ENCODE measurements around the gene UBA1. TPM values are rescaled to one million over a fixed set of nuclear protein-coding genes. Genes with fewer than 3 reads are reported as not detected.
A peak's percentile ranks its signal among the peaks of the same experiment; 100 is the strongest.

UBA1 gene
- total and polyA plus RNA-seq, 10 donors = 57.7 to 207 (median 191) TPM

DNA sequence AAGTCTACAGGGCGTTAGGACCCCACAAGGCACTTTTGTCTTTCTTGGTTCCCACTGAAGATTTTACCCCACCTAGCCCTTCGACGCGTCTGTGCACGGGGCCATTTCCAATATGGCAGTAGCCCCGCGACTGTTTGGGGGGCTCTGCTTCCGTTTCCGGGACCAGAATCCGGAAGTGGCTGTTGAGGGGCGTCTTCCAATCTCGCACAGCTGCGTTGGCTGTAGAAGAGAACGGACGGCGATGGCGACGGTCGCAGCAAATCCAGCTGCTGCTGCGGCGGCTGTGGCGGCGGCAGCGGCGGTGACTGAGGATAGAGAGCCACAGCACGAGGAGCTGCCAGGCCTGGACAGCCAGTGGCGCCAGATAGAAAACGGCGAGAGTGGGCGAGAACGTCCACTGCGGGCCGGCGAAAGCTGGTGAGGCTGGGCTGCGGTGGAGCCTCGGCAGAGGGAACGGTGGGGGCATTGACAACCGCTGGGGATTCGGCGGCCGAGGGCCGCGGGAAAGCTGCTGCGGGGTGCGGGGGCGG is 39.2 kb downstream of the UBA1 start, which contains the start of gene USP11:
Gene USP11, plus strand, starts transcription at position 207 of the 530 bp plus-strand sequence. Its CDS starts 35 bp downstream, at position 242.
- intact Hi-C loops (cut with DNase I; ENCODE audit: low total_unique reads) = no loop called here
- peak within 1 kb of the TSS; percentile 37 to 72 (median 49) for H3K4me3 ChIP-seq
- peaks cover 0 to 37% (median 0%) of the 10 kb centered on the region in 6 donors for H3K4me1 ChIP-seq
- 1 to 35% (median 1%) methylated on average over 14 to 46 of the region's 46 CpGs for WGBS, 5 donors
- H3K36me3 ChIP-seq = peaks cover 0 to 25% (median 11%) of the 10 kb centered on the region in 6 donors
- TF ChIP-seq POLR2AphosphoS5 (IDR thresholded peaks at IDR 0.05) = peak; percentile 82 to 93 (median 91)
- TF ChIP-seq POLR2A (IDR thresholded peaks at IDR 0.05) = peak in 2 of 3 donors; percentile 52 to 66
- TF ChIP-seq, protein P1, sequence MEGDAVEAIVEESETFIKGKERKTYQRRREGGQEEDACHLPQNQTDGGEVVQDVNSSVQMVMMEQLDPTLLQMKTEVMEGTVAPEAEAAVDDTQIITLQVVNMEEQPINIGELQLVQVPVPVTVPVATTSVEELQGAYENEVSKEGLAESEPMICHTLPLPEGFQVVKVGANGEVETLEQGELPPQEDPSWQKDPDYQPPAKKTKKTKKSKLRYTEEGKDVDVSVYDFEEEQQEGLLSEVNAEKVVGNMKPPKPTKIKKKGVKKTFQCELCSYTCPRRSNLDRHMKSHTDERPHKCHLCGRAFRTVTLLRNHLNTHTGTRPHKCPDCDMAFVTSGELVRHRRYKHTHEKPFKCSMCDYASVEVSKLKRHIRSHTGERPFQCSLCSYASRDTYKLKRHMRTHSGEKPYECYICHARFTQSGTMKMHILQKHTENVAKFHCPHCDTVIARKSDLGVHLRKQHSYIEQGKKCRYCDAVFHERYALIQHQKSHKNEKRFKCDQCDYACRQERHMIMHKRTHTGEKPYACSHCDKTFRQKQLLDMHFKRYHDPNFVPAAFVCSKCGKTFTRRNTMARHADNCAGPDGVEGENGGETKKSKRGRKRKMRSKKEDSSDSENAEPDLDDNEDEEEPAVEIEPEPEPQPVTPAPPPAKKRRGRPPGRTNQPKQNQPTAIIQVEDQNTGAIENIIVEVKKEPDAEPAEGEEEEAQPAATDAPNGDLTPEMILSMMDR (IDR thresholded peaks at IDR 0.05 in 8 of 11, conservative IDR thresholded peaks at IDR 0.05 in 3 of 11) = no peak
- H3K27me3 ChIP-seq (replicated peaks in 1 of 7) = no peaks in the 10 kb centered on the region
- H3K9me3 ChIP-seq = no peaks in the 10 kb centered on the region
- H3K27ac ChIP-seq = peak within 1 kb of the TSS; percentile 67 to 98 (median 96)
- no peak for DNase-seq

DNA sequence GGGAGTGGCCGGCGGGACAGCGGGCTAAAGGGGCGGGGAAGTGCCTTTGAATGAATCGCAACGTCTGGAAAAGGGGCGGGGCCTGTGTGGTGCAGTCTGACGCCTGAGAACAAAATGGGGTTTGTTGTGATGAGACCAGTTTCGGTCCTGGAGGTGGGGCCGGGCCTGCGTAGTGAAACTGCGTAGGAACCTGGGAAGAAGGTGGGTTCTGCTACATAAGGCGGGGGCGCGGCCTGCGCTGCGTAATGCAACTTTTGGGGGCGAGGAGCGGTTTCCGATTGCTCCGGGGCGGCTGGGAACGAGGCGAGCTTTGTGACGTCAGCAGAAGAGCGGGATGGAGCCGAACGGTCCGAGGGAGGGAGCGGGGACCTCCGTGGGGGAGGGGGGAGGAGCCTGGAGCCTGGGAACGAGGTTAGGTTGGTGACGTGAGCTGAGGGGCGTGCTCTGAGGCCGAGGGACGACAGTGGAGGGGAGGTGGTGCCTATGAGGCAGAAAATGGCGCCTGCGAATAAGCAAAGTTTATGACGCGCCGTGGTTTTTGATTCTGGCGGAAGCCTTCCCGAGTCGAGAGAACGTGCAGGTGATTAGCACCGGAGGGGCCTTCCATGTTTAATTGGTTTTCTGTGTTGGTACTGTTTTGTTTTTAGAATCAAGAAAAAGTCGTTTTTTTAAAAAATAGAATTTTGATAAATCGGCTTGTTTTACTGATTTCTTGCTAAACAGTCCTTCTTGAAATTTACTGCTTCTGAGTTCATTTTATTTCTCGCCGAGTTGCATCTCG is 39.9 kb downstream of the UBA1 start:
- TF ChIP-seq, protein P1 (IDR thresholded peaks at IDR 0.05 in 8 of 11, conservative IDR thresholded peaks at IDR 0.05 in 3 of 11) = no peak
- peak; percentile 68 to 69 (median 68) for TF ChIP-seq POLR2AphosphoS5 (IDR thresholded peaks at IDR 0.05)
- intact Hi-C loops (cut with DNase I; ENCODE audit: low total_unique reads) = no loop called here
- 0 to 29% (median 1%) methylated on average over 38 to 51 of the region's 51 CpGs for WGBS, 5 donors
- no peaks in the 10 kb centered on the region for H3K9me3 ChIP-seq
- H3K27me3 ChIP-seq (replicated peaks in 1 of 7) = no peaks in the 10 kb centered on the region
- DNase-seq = peak; percentile 98
- peak overlapping the region; percentile 37 to 72 (median 49) for H3K4me3 ChIP-seq
- H3K27ac ChIP-seq = peak overlapping the region; percentile 67 to 98 (median 96)
- H3K36me3 ChIP-seq = peaks cover 0 to 19% (median 8%) of the 10 kb centered on the region in 6 donors
- H3K4me1 ChIP-seq = peaks cover 0 to 37% (median 0%) of the 10 kb centered on the region in 6 donors

DNA sequence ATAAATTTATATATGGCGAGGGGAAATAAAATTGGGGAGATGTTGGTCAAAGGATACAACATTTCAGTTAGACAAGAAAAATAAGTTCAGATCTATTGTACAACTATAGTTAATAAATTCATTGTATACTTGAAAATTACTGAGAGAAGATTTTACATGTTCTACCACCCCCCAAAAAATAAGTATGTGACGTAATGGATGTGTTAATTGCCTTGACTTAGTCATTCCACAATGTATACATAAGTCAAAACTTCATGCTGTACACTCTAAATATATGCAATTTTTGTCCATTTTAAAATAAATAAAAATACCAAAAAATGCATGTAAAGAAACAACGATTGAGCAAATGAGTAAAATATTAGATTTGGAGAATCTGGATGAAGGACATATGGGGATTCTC is 41.0 kb downstream of the UBA1 start:
- Histone ChIP-seq H3K27ac (peak overlapping the region; percentile 67 to 98 (median 96)), H3K4me1 (peaks cover 0 to 37% (median 0%) of the 10 kb centered on the region in 6 donors), H3K36me3 (peaks cover 0 to 15% (median 0%) of the 10 kb centered on the region in 6 donors), H3K4me3 (peak overlapping the region in 5 of 8 donors; percentile 37 to 72 (median 50)), H3K9me3 (no peaks in the 10 kb centered on the region), H3K27me3 (replicated peaks in 1 of 7) (no peaks in the 10 kb centered on the region)
- TF ChIP-seq POLR2AphosphoS5 (IDR thresholded peaks at IDR 0.05) (no peak), POLR2A (IDR thresholded peaks at IDR 0.05) (no peak)
- TF ChIP-seq, protein P1 (IDR thresholded peaks at IDR 0.05 in 8 of 11, conservative IDR thresholded peaks at IDR 0.05 in 3 of 11) = no peak
- no peak for DNase-seq
- intact Hi-C loops (cut with DNase I; ENCODE audit: low total_unique reads) = no loop called here
- 60 to 71% (median 67%) methylated on average over 3 of the region's 3 CpGs for WGBS, 5 donors

DNA sequence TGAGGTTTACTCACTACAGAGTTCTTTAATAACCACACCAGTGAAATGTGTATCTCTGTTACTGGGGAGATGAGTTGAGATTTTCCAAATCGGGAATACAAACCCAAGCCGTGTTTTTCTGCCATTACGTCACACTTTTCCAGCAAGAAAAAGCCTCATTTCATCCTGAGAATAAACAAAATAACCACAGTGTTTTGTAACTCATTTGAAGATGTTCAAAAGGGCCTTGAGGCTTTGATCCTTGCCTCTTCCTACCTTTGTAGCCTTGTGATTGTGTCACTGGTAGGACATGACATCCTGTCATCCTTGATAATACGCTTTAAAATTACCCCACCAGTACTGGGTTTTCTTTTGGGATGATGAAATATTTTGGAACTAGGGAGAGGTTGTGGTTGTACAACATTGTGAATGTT is 42.1 kb downstream of the UBA1 start:
- intact Hi-C loops (cut with DNase I; ENCODE audit: low total_unique reads) = no loop called here
- no peak for DNase-seq
- H3K36me3 ChIP-seq = peaks cover 0 to 18% (median 4%) of the 10 kb centered on the region in 6 donors
- no peak overlapping the region for H3K27ac ChIP-seq
- H3K27me3 ChIP-seq (replicated peaks in 1 of 7) = no peaks in the 10 kb centered on the region
- peaks cover 0 to 37% (median 0%) of the 10 kb centered on the region in 6 donors for H3K4me1 ChIP-seq
- TF ChIP-seq POLR2A (IDR thresholded peaks at IDR 0.05) (no peak), POLR2AphosphoS5 (IDR thresholded peaks at IDR 0.05) (no peak)
- TF ChIP-seq, protein P1 (IDR thresholded peaks at IDR 0.05 in 8 of 11, conservative IDR thresholded peaks at IDR 0.05 in 3 of 11) = no peak
- H3K4me3 ChIP-seq = no peak overlapping the region
- 64 to 76% (median 74%) methylated on average over 4 of the region's 4 CpGs for WGBS, 5 donors
- no peaks in the 10 kb centered on the region for H3K9me3 ChIP-seq

All from spleen (tissue), 11 donors.